DND-41 (cell line): ENCODE results near the gene PDLIM7.

Source experiments
- ATAC-seq: fragments of 200-7000 bp; cut with Tn5 transposase; 3 replicates; pipeline ENCODE4 v1.9.1; 2021; ENCODE audit warnings: low read depth; ENCODE audit not compliant: insufficient read depth
- DNase-seq: peaks from one replicate; pipeline ENCODE4 v3.0.0-alpha.2; 2020
- H2AFZ ChIP-seq: 2 replicates; pipeline ENCODE4 v1.6.0; 2012; ENCODE audit warnings: low read depth, low read length
- H3K27ac ChIP-seq: 2 replicates; pipeline ENCODE4 v1.5.1; 2012; ENCODE audit warnings: low read length, inconsistent platforms
- H3K27me3 ChIP-seq: fragments of 200-600 bp; sonication (generic); 2 replicates; pipeline ENCODE4 v1.6.0; 2012; ENCODE audit warnings: low read length, mild to moderate bottlenecking, inconsistent platforms; ENCODE audit not compliant: insufficient read depth, poor library complexity
- H3K36me3 ChIP-seq: 2 replicates; pipeline ENCODE4 v1.5.1; 2012; ENCODE audit warnings: low read length, inconsistent platforms; ENCODE audit not compliant: insufficient read depth
- H3K4me1 ChIP-seq: 2 replicates; pipeline ENCODE4 v1.5.1; 2012; ENCODE audit warnings: mild to moderate bottlenecking, low read length; ENCODE audit not compliant: insufficient read depth
- H3K4me2 ChIP-seq: 2 replicates; pipeline ENCODE4 v1.6.0; 2012; ENCODE audit warnings: mild to moderate bottlenecking, moderate library complexity, low read length, inconsistent platforms; ENCODE audit not compliant: insufficient read depth
- H3K4me3 ChIP-seq, 2 experiments: fragments of 200-600 bp in 1 of 2; shearing (Covaris generic) in 1 of 2; 2 replicates each; pipeline ENCODE4 v1.5.1; 2012 to 2016; ENCODE audit warnings: inconsistent platforms in 2 of 2, low read length in 2 of 2, mild to moderate bottlenecking in 2 of 2, low read depth in 1 of 2, moderate library complexity in 1 of 2
- H3K79me2 ChIP-seq: 2 replicates; pipeline ENCODE4 v1.6.0; 2012; ENCODE audit warnings: low read length, inconsistent platforms; ENCODE audit not compliant: insufficient read depth
- H3K9ac ChIP-seq: 2 replicates; pipeline ENCODE4 v1.6.0; 2012; ENCODE audit warnings: low read depth, mild to moderate bottlenecking, inconsistent platforms, low read length, moderate library complexity
- H3K9me3 ChIP-seq: 2 replicates; pipeline ENCODE4 v1.5.1; 2012; ENCODE audit warnings: low read length, moderate library complexity, mild to moderate bottlenecking, inconsistent platforms; ENCODE audit not compliant: insufficient read depth, severe bottlenecking
- H4K20me1 ChIP-seq: 2 replicates; pipeline ENCODE4 v1.6.0; 2012; ENCODE audit warnings: low read length; ENCODE audit not compliant: insufficient read depth
- EZH2 ChIP-seq: IDR thresholded peaks from 3 replicates; pipeline ENCODE4 v1.6.1; 2012; ENCODE audit warnings: borderline replicate concordance, low read depth, mild to moderate bottlenecking, moderate library complexity, low read length, inconsistent platforms; ENCODE audit not compliant: severe bottlenecking
- TF ChIP-seq, protein P1 (sequence below): IDR thresholded peaks from 2 replicates; pipeline ENCODE4 v1.5.1; 2012; ENCODE audit warnings: borderline replicate concordance, low read length, moderate library complexity, mild to moderate bottlenecking; ENCODE audit not compliant: poor library complexity, severe bottlenecking; ENCODE audit errors: extremely low read depth

Gene PDLIM7

DNA sequence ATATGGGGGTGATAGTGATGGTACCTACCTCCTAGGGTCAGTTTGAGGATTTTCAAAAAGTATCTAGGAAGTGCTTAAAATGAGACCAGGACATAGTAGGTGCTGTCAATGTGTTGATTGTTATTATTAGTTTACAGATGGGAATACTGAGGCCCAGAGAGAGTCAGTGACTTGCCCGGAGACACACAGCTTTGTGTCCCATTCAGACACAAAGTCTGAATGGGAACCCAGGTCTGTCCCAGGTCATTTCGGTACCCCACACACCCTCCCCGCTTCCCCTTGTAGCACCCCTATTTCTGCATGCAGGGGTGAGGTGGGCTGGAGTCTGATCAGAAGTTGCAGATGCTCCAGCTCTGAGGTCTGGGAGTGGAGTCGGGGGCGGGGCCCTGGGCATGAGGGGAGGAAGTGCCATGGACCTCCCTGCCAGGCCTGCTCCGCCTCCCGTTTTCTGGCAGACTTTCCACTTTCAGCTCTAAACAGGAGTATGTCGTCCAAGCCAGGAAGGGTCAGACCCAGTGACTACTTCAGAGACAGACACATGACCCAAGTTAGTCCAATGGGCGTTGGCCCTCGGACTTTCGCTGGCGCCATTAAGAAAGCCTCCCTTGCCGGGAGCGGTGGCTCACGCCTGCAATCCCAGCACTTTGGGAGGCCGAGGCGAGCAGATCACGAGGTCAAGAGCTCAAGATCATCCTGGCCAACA, 20.7 kb downstream of the PDLIM7 start:
- Histone ChIP-seq H3K4me1 (peaks cover 14% of the 10 kb centered on the region), H3K79me2 (peaks cover 11% of the 10 kb centered on the region), H4K20me1 (peaks cover 20% of the 10 kb centered on the region), H3K9me3 (no peaks in the 10 kb centered on the region), H3K36me3 (peaks cover 8% of the 10 kb centered on the region), H3K27me3 (peaks cover 5% of the 10 kb centered on the region), H3K27ac (no peak overlapping the region), H3K4me3 (no peak overlapping the region), H3K9ac (no peak overlapping the region), H3K4me2 (no peak overlapping the region), H2AFZ (no peak overlapping the region)
- TF ChIP-seq EZH2: no peak
- TF ChIP-seq, protein P1, sequence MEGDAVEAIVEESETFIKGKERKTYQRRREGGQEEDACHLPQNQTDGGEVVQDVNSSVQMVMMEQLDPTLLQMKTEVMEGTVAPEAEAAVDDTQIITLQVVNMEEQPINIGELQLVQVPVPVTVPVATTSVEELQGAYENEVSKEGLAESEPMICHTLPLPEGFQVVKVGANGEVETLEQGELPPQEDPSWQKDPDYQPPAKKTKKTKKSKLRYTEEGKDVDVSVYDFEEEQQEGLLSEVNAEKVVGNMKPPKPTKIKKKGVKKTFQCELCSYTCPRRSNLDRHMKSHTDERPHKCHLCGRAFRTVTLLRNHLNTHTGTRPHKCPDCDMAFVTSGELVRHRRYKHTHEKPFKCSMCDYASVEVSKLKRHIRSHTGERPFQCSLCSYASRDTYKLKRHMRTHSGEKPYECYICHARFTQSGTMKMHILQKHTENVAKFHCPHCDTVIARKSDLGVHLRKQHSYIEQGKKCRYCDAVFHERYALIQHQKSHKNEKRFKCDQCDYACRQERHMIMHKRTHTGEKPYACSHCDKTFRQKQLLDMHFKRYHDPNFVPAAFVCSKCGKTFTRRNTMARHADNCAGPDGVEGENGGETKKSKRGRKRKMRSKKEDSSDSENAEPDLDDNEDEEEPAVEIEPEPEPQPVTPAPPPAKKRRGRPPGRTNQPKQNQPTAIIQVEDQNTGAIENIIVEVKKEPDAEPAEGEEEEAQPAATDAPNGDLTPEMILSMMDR: no peak
- ATAC-seq (no peak), DNase-seq (no peak)

DNA sequence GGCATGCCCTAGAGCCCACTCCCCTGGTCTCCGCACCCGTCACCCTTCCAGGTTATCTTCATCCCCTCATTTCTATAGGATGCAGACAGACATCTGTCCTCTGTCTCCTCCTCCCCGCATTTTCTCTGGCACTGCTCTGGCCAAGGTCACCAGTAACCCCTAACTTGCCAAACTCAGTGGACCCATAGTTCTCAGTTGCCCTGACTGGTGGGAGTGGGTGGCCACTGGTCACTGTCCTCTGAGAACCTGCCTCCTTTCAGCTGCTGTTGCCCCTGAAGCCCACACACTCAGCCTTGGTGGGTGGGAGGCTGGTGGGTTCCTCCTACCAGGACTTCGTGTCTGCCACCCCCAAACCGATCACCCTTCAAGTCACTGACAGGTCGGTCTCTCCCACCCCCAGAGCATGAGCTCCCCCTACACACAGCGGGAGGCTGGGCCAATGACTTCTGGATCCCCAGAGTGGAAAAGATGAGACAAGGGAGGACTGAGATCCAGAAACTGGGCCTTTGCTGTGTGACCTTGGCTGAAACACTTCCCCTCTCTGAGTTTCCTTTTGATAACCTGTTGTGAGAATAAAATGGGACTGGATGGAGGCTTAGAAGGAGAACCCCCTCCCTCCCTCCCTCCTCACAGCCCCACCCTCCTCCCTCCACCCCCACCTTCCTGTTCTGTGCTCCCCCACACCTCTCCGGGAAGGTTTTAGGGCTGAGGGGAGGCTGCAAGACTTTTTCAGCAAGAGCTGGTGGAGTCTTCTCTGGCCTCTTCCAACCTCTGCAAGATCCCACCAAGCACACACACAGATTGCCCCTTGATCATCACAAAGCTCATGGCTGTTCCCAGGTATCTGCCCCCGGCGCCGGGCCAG, 21.6 kb downstream of the PDLIM7 start:
- Histone ChIP-seq H3K4me2 (no peak overlapping the region), H3K27ac (no peak overlapping the region), H3K36me3 (peaks cover 17% of the 10 kb centered on the region), H3K4me1 (peaks cover 23% of the 10 kb centered on the region), H3K4me3 (no peak overlapping the region), H3K79me2 (peaks cover 20% of the 10 kb centered on the region), H4K20me1 (peaks cover 29% of the 10 kb centered on the region), H3K27me3 (peaks cover 5% of the 10 kb centered on the region), H3K9ac (no peak overlapping the region), H2AFZ (no peak overlapping the region), H3K9me3 (no peaks in the 10 kb centered on the region)
- ATAC-seq: no peak
- no peak for DNase-seq
- TF ChIP-seq, protein P1: no peak
- TF ChIP-seq EZH2: no peak

DNA sequence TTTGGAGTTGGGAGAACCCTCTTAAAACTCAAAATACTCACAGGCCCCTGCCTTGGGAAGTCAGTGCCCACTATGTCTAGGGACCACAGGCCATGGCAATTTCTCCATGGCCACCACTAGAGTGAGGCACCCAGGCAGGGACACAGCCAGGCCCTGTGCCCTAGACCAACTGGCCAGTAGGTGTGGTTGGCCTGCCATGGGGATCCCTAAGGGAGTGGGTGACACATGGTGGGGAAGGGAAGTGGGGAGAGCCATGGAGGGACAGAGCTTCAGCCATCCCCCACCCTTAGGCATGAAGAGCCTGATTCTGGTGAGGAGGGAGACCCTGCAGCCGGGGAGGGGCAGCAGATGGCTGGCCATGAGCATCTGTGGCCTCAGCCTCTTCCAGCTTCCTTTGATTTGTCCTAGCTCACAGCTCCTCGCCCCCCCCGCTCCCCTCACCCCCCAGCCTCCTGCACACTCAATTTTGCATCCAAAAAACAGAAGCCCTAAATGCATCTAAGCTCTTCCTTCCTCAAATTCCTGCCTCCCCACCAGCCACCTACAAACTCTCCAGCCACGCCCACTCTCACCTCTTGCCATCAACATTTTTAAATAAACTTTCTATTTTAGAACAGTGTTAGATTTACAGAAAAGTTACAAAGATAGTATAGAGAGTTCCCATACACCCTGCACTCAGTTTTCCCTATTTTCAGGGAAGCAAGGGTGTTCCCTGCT, 22.4 kb downstream of the PDLIM7 start:
- Histone ChIP-seq H2AFZ (no peak overlapping the region), H3K4me1 (peaks cover 24% of the 10 kb centered on the region), H3K4me3 (no peak overlapping the region), H3K9ac (no peak overlapping the region), H3K36me3 (peaks cover 18% of the 10 kb centered on the region), H3K79me2 (peaks cover 26% of the 10 kb centered on the region), H3K9me3 (no peaks in the 10 kb centered on the region), H3K27me3 (peaks cover 5% of the 10 kb centered on the region), H3K4me2 (no peak overlapping the region), H4K20me1 (peaks cover 37% of the 10 kb centered on the region), H3K27ac (no peak overlapping the region)
- DNase-seq (no peak), ATAC-seq (no peak)
- TF ChIP-seq, protein P1: no peak
- TF ChIP-seq EZH2: no peak
